A673 (cell line): ENCODE results near the gene PPP2R3B.

Experiments used
- EZH2 ChIP-seq: fragments of 200-600 bp; sonication (generic); IDR thresholded peaks from 2 replicates; pipeline ENCODE4 v1.6.1; 2017; ENCODE audit warnings: borderline replicate concordance, low read depth, mild to moderate bottlenecking, mixed read lengths, antibody characterized with exemption, low read length; ENCODE audit not compliant: poor library complexity, severe bottlenecking
- TF ChIP-seq, protein P1 (sequence below): fragments of 300-800, 200-600 bp; sonication (generic); conservative IDR thresholded peaks from 2 replicates; pipeline ENCODE4 v1.5.1; 2017; ENCODE audit warnings: low read depth, mild to moderate bottlenecking, antibody characterized with exemption, low read length, moderate library complexity, mixed read lengths

DNA sequence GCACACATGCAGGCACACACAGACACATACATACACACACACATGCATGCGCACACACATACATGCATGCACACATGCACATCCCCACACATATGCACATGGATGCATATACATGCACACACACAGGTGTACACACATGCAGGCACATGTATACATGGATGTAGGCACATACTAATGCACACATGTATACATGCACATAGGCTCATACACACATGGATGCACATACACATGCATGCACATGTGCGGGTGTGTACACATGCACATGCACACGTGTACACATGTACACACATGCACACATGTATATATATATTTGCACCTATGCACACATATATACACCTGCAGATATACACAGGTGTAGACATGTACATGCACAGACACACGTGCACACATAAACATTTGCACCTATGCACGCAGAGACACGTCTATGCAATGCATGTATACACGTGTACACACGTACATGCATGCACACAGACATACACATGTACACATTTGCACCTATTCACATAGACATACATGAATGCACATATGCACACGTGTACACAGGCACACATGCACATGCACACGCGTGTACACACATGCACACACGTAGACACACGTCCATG, 101.5 kb downstream of the PPP2R3B start:
- TF ChIP-seq, protein P1, sequence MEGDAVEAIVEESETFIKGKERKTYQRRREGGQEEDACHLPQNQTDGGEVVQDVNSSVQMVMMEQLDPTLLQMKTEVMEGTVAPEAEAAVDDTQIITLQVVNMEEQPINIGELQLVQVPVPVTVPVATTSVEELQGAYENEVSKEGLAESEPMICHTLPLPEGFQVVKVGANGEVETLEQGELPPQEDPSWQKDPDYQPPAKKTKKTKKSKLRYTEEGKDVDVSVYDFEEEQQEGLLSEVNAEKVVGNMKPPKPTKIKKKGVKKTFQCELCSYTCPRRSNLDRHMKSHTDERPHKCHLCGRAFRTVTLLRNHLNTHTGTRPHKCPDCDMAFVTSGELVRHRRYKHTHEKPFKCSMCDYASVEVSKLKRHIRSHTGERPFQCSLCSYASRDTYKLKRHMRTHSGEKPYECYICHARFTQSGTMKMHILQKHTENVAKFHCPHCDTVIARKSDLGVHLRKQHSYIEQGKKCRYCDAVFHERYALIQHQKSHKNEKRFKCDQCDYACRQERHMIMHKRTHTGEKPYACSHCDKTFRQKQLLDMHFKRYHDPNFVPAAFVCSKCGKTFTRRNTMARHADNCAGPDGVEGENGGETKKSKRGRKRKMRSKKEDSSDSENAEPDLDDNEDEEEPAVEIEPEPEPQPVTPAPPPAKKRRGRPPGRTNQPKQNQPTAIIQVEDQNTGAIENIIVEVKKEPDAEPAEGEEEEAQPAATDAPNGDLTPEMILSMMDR = no peak
- no peak for TF ChIP-seq EZH2
